Measurements from ENCODE around the gene PLEKHB2. TPM values are rescaled to one million over a fixed set of nuclear protein-coding genes. Genes with fewer than 3 reads are reported as not detected.

The PLEKHB2 gene
- total and polyA plus RNA-seq, 9 of the 15 experiments (the other 6 are each of a cell fraction or from before 2014, with no cell fraction given), result 41.3 to 71.5 (median 50.2) TPM

DNA sequence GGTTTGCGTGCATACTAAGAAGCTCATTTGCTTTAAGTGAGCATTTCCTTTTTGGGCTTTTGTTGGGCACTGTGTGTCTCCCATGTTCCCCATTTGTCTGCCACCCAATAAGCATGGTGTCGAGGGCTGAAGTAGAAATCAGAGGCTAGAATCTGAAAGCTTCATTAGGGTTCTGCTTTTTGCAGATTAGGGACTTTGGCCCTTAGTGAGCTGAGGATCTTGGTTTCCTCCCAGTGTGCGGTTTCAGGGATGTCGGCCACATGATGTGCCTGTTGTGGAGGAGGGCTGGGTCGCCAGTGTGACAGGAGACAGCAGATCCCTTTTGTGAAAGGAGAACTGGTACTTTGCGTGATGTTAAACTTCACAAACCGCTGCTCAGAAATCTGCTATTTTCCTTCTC, 41.1 kb downstream of the PLEKHB2 start:
- ATAC-seq (no peak), DNase-seq (ENCODE audit: extremely low read depth in 1 of 4, low spot score in 3 of 4) (no peak), FAIRE-seq (no peak)
- peaks cover 81% of the 10 kb centered on the region for H3K36me3 ChIP-seq (ENCODE audit: control insufficient read depth, insufficient read depth, low read length)
- no peak overlapping the region for H3K4me2 ChIP-seq (ENCODE audit: insufficient read depth, low read length)
- H3K27ac ChIP-seq (ENCODE audit: extremely low read depth, low read depth, low read length), result no peak overlapping the region
- ChIA-PET POLR2A (no interaction called here), CTCF (ENCODE audit: low intra/inter-chr PET ratio) (interaction anchor here (0.6 kb wide), 1 partner anchor 249 kb away, joined by 3 read pairs; no protein-coding TSS in a partner anchor)
- BruUV-seq (replicated peaks), result no TSS peak
- no peaks in the 10 kb centered on the region for H3K27me3 ChIP-seq (ENCODE audit: control insufficient read depth in 2 of 2, insufficient read depth in 2 of 2, low read length in 2 of 2)
- no peaks in the 10 kb centered on the region for H3K79me2 ChIP-seq (ENCODE audit: control insufficient read depth, insufficient read depth, low read length)
- no peak overlapping the region for H3K9ac ChIP-seq (ENCODE audit: insufficient read depth in 1 of 2, low read depth in 2 of 2, low read length in 2 of 2)
- H3K9me3 ChIP-seq (replicated peaks; ENCODE audit: control insufficient read depth, insufficient read depth, low read depth, low read length), result no peaks in the 10 kb centered on the region
- intact Hi-C loops (cut with micrococcal nuclease), result no loop called here
- H2AFZ ChIP-seq (ENCODE audit: low read depth, low read length), result no peak overlapping the region
- H3K4me1 ChIP-seq (replicated peaks in 1 of 2; ENCODE audit: control insufficient read depth in 2 of 2, insufficient read depth in 2 of 2, low read length in 2 of 2), result no peaks in the 10 kb centered on the region
- in situ Hi-C loops (cut with MboI), result no loop called here
- 82% methylated on average over 7 of the region's 7 CpGs for WGBS (ENCODE audit: insufficient coverage, low coverage, missing lambda C conversion rate)
- no peaks in the 10 kb centered on the region for H3K9me1 ChIP-seq (ENCODE audit: control insufficient read depth, insufficient read depth, low read length)
- no peaks in the 10 kb centered on the region for H4K20me1 ChIP-seq (replicated peaks; ENCODE audit: control insufficient read depth, insufficient read depth, low read length)
- H3K4me3 ChIP-seq, result no peak overlapping the region
- TF ChIP-seq, protein P1, sequence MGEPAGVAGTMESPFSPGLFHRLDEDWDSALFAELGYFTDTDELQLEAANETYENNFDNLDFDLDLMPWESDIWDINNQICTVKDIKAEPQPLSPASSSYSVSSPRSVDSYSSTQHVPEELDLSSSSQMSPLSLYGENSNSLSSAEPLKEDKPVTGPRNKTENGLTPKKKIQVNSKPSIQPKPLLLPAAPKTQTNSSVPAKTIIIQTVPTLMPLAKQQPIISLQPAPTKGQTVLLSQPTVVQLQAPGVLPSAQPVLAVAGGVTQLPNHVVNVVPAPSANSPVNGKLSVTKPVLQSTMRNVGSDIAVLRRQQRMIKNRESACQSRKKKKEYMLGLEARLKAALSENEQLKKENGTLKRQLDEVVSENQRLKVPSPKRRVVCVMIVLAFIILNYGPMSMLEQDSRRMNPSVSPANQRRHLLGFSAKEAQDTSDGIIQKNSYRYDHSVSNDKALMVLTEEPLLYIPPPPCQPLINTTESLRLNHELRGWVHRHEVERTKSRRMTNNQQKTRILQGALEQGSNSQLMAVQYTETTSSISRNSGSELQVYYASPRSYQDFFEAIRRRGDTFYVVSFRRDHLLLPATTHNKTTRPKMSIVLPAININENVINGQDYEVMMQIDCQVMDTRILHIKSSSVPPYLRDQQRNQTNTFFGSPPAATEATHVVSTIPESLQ (CRISPR knock-in tag; IDR thresholded peaks at IDR 0.05), result no peak
- TF ChIP-seq WHSC1 (IDR thresholded peaks at IDR 0.05; ENCODE audit: low read length) (no peak), ZNF431 (CRISPR knock-in tag; IDR thresholded peaks at IDR 0.05) (no peak), THRAP3 (IDR thresholded peaks at IDR 0.05; ENCODE audit: borderline replicate concordance) (no peak), SLC30A9 (CRISPR knock-in tag; IDR thresholded peaks at IDR 0.05) (no peak), TCF7 (IDR thresholded peaks at IDR 0.05; ENCODE audit: borderline replicate concordance) (no peak), RBM15 (IDR thresholded peaks at IDR 0.05; ENCODE audit: insufficient read depth, low read length) (no peak), ETV1 (tag; conservative IDR thresholded peaks at IDR 0.05; ENCODE audit: low read depth) (no peak), RB1 (IDR thresholded peaks at IDR 0.05; ENCODE audit: low read depth) (no peak), CSDE1 (IDR thresholded peaks at IDR 0.05) (no peak), PTTG1 (tag; IDR thresholded peaks at IDR 0.05; ENCODE audit: low read depth) (no peak)
- TF ChIP-seq, protein P2, sequence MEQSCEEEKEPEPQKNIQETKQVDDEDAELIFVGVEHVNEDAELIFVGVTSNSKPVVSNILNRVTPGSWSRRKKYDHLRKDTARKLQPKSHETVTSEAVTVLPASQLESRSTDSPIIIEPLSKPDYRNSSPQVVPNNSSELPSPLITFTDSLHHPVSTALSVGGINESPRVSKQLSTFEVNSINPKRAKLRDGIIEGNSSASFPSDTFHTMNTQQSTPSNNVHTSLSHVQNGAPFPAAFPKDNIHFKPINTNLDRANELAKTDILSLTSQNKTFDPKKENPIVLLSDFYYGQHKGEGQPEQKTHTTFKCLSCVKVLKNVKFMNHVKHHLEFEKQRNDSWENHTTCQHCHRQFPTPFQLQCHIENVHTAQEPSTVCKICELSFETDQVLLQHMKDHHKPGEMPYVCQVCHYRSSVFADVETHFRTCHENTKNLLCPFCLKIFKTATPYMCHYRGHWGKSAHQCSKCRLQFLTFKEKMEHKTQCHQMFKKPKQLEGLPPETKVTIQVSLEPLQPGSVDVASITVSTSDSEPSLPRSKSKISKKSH (CRISPR knock-in tag; IDR thresholded peaks at IDR 0.05), result no peak
- TF ChIP-seq, protein P3, sequence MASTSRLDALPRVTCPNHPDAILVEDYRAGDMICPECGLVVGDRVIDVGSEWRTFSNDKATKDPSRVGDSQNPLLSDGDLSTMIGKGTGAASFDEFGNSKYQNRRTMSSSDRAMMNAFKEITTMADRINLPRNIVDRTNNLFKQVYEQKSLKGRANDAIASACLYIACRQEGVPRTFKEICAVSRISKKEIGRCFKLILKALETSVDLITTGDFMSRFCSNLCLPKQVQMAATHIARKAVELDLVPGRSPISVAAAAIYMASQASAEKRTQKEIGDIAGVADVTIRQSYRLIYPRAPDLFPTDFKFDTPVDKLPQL (IDR thresholded peaks at IDR 0.05; ENCODE audit: extremely low read depth, insufficient read length), result no peak
- TF ChIP-seq, protein P4, sequence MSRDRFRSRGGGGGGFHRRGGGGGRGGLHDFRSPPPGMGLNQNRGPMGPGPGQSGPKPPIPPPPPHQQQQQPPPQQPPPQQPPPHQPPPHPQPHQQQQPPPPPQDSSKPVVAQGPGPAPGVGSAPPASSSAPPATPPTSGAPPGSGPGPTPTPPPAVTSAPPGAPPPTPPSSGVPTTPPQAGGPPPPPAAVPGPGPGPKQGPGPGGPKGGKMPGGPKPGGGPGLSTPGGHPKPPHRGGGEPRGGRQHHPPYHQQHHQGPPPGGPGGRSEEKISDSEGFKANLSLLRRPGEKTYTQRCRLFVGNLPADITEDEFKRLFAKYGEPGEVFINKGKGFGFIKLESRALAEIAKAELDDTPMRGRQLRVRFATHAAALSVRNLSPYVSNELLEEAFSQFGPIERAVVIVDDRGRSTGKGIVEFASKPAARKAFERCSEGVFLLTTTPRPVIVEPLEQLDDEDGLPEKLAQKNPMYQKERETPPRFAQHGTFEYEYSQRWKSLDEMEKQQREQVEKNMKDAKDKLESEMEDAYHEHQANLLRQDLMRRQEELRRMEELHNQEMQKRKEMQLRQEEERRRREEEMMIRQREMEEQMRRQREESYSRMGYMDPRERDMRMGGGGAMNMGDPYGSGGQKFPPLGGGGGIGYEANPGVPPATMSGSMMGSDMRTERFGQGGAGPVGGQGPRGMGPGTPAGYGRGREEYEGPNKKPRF (IDR thresholded peaks at IDR 0.05; ENCODE audit: low read depth, low read length), result no peak
